Airway epithelial cell (primary cell): ENCODE results near the gene LMO4. TPM values are rescaled to one million over a fixed set of nuclear protein-coding genes. Genes with fewer than 3 reads are reported as not detected.

Source experiments
- total RNA-seq: library from RNA; depleted of rRNA; stranded (reverse); fragments of >200 nt; gene quantifications from 2 replicates; pipeline ENCODE4 v1.2.3, GENCODE V29; 2015

The LMO4 gene
- total RNA-seq = 14.4 and 30.2 TPM in 2 replicates

DNA sequence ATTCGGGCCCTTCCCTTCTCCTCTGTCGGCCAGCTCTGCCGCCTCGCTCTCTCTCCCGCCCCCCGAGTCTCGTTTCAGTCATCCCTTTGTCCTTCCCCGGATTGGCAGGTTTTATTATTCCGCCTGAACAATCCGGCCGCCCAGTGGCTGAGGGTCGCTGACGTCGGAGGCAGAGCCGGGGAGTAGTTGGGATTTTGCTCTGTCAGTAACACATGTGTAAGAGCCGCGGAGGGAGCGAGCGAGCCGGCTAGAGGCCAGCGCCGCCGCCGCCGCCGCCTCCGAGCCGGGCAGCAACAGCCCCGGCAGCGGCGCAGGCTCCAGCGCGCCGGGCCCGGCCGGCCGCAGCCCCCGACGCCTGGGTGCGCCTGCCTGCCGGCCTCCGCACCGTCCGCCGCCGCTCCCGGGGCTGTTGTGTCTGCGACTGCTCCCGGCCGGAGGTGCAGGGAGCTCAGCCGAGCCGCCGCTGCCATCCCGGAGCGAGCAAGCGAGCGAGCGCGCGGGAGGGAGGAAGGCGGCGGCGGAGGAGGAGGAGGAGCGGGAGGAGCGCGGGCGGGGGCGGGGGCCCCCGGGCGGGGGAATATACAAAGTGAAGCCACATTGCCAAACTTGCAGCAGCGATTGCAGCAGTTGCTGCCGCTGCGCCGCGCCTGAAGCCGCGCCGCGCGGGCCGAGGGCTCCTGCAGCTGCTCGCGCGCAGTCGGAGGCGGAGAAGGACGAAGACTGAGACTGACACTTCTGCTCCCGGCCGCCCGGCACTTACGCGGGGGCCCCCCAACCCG, at the start of gene LMO4:
TSS of gene LMO4 (plus strand) at position 609 of the 779 bp plus-strand sequence. CDS start 3,136 bp downstream, outside the sequence.

